Measurements from ENCODE around the gene CLVS2. TPM values are rescaled to one million over a fixed set of nuclear protein-coding genes. Genes with fewer than 3 reads are reported as not detected.

CLVS2 gene
- total and polyA plus RNA-seq, 4 donors = 0.20 TPM; not detected in 3

DNA sequence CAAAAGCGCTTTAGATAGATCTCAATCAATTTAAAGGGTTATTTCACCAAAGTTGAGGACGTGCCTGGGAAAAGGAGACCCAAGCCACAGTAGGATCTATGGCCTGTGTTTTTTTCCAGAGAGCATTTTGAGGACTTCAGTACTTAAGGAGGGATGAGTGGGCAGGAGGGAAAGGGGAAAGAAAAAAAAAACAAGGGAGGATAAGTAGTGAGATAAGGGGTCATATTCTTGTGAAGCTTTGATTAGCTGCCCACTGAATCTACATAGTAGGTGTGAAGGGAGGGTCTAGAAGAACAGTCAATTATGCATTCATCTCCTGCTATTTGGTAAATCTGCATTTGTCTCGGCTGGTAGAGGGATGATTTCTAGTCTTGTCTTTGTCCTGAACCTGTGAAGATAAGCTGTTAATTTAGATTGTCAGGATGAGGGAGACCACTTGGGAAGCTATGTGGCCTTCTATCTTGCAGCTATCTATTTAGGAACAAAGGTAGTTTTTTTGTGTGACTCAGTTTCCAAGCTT is 48.4 kb downstream of the CLVS2 start:
- Histone ChIP-seq H3K4me3 (no peak overlapping the region), H3K9ac (ENCODE audit: insufficient read depth in 1 of 2, low read length in 2 of 2) (no peak overlapping the region), H3K27me3 (ENCODE audit: control insufficient read depth in 3 of 3, insufficient read depth in 3 of 3, low read length in 2 of 3) (no peaks in the 10 kb centered on the region), H3K27ac (ENCODE audit: low read depth in 1 of 2, low read length in 1 of 2) (no peak overlapping the region), H3K9me3 (ENCODE audit: control insufficient read depth in 4 of 4, insufficient read depth in 3 of 4, low read length in 3 of 4) (no peaks in the 10 kb centered on the region), H3K4me1 (ENCODE audit: control insufficient read depth in 5 of 5, insufficient read depth in 5 of 5, low read length in 5 of 5) (no peaks in the 10 kb centered on the region), H3K36me3 (ENCODE audit: control insufficient read depth in 4 of 4, insufficient read depth in 4 of 4, low read length in 4 of 4) (no peaks in the 10 kb centered on the region)
- TF ChIP-seq, protein P1, sequence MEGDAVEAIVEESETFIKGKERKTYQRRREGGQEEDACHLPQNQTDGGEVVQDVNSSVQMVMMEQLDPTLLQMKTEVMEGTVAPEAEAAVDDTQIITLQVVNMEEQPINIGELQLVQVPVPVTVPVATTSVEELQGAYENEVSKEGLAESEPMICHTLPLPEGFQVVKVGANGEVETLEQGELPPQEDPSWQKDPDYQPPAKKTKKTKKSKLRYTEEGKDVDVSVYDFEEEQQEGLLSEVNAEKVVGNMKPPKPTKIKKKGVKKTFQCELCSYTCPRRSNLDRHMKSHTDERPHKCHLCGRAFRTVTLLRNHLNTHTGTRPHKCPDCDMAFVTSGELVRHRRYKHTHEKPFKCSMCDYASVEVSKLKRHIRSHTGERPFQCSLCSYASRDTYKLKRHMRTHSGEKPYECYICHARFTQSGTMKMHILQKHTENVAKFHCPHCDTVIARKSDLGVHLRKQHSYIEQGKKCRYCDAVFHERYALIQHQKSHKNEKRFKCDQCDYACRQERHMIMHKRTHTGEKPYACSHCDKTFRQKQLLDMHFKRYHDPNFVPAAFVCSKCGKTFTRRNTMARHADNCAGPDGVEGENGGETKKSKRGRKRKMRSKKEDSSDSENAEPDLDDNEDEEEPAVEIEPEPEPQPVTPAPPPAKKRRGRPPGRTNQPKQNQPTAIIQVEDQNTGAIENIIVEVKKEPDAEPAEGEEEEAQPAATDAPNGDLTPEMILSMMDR (IDR thresholded peaks at IDR 0.05; ENCODE audit: control extremely low read depth, extremely low read depth) = no peak
- no peak for ATAC-seq (ENCODE audit: insufficient read depth, low FRiP score)
- WGBS, 2 donors = 74 to 76% methylated on average over 3 of the region's 3 CpGs
- no peak for DNase-seq

DNA sequence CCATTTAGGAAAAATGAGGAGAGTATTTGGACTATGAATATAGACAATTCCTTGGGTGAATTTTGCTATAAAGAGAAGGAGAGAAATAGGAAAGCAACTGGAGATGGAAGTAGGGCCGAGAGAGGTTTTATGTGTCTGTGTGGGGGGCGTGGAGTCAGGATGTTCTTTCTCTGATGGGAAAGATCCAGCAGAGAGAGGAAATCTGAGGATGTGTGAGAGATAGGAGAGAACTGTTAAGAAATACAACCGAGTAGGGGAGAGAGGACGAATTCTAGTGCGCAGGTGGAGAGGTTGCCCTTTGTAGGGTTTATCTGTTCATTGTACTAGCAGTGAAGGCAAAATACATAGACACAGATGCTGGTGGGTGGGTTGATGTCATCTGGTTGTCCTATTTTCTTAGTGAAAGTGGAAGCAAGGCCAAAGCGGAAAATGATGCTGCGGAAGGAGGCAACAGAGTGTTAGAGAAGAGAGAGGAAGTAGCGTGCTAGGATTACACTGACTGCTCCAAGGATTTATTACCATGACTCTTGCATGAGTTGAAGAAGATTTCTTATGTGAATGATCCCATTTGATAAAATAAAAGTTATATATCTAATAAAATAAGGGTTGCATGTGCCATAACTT is 57.7 kb downstream of the CLVS2 start:
- H3K27me3 ChIP-seq (ENCODE audit: control insufficient read depth in 3 of 3, insufficient read depth in 3 of 3, low read length in 2 of 3) = no peaks in the 10 kb centered on the region
- H3K9me3 ChIP-seq (ENCODE audit: control insufficient read depth in 4 of 4, insufficient read depth in 3 of 4, low read length in 3 of 4) = no peaks in the 10 kb centered on the region
- DNase-seq (no peak), ATAC-seq (ENCODE audit: insufficient read depth, low FRiP score) (no peak)
- H3K36me3 ChIP-seq (ENCODE audit: control insufficient read depth in 4 of 4, insufficient read depth in 4 of 4, low read length in 4 of 4) = no peaks in the 10 kb centered on the region
- WGBS, 2 donors = 79 to 82% methylated on average over 8 of the region's 8 CpGs
- H3K4me3 ChIP-seq = no peak overlapping the region
- no peaks in the 10 kb centered on the region for H3K4me1 ChIP-seq (ENCODE audit: control insufficient read depth in 5 of 5, insufficient read depth in 5 of 5, low read length in 5 of 5)
- TF ChIP-seq, protein P1 (IDR thresholded peaks at IDR 0.05; ENCODE audit: control extremely low read depth, extremely low read depth) = no peak
- H3K27ac ChIP-seq (ENCODE audit: low read depth in 1 of 2, low read length in 1 of 2) = no peak overlapping the region
- H3K9ac ChIP-seq (ENCODE audit: insufficient read depth in 1 of 2, low read length in 2 of 2) = no peak overlapping the region

DNA sequence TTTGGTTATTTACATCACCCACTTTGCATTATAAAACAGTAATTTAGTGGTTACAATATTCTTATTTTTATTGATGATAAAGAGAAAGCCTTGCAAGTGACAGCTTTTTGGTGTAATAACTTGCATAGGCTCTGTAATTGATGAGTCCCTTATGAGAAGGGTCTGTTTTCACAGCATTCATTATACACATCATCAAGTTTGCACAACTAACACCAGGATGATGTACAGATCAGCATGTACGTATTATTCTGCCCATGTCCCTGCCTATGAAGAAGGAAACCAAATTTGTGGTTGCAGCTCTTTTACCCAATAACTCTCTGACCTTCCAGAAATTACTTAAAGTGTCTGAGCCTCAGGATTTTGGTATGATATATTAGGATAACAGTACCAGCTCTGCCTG is 59.2 kb downstream of the CLVS2 start:
- H3K4me1 ChIP-seq (ENCODE audit: control insufficient read depth in 5 of 5, insufficient read depth in 5 of 5, low read length in 5 of 5) = no peaks in the 10 kb centered on the region
- TF ChIP-seq, protein P1 (IDR thresholded peaks at IDR 0.05; ENCODE audit: control extremely low read depth, extremely low read depth) = no peak
- H3K4me3 ChIP-seq = no peak overlapping the region
- 70 to 81% methylated on average over 1 of the region's 1 CpG for WGBS, 2 donors
- H3K9ac ChIP-seq (ENCODE audit: insufficient read depth in 1 of 2, low read length in 2 of 2) = no peak overlapping the region
- H3K36me3 ChIP-seq (ENCODE audit: control insufficient read depth in 4 of 4, insufficient read depth in 4 of 4, low read length in 4 of 4) = no peaks in the 10 kb centered on the region
- no peaks in the 10 kb centered on the region for H3K27me3 ChIP-seq (ENCODE audit: control insufficient read depth in 3 of 3, insufficient read depth in 3 of 3, low read length in 2 of 3)
- DNase-seq = no peak
- no peak overlapping the region for H3K27ac ChIP-seq (ENCODE audit: low read depth in 1 of 2, low read length in 1 of 2)
- ATAC-seq (ENCODE audit: insufficient read depth, low FRiP score) = no peak
- no peaks in the 10 kb centered on the region for H3K9me3 ChIP-seq (ENCODE audit: control insufficient read depth in 4 of 4, insufficient read depth in 3 of 4, low read length in 3 of 4)

DNA sequence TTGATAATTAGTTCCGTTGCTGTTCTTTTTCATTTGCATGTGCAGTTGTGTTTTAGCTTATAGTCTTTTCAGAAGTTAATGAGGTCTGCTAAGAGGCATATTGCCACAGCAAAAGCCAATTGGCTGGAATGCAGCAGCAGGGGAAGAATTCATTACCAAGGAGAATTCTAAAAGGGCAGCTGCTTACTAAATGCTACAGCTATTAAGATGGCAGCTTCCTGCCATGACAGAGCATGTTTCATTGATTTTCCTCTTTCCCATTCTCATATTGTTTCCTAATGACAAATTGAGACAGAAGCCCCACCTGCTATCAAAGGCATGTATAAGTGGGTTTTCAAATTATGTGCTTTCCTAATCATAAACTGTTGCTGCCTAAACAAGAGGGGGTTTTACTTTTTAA is 66.6 kb downstream of the CLVS2 start:
- Histone ChIP-seq H3K4me3 (no peak overlapping the region), H3K9me3 (ENCODE audit: control insufficient read depth in 4 of 4, insufficient read depth in 3 of 4, low read length in 3 of 4) (no peaks in the 10 kb centered on the region), H3K36me3 (ENCODE audit: control insufficient read depth in 4 of 4, insufficient read depth in 4 of 4, low read length in 4 of 4) (no peaks in the 10 kb centered on the region), H3K27ac (ENCODE audit: low read depth in 1 of 2, low read length in 1 of 2) (no peak overlapping the region), H3K9ac (ENCODE audit: insufficient read depth in 1 of 2, low read length in 2 of 2) (no peak overlapping the region), H3K27me3 (ENCODE audit: control insufficient read depth in 3 of 3, insufficient read depth in 3 of 3, low read length in 2 of 3) (no peaks in the 10 kb centered on the region), H3K4me1 (ENCODE audit: control insufficient read depth in 5 of 5, insufficient read depth in 5 of 5, low read length in 5 of 5) (no peaks in the 10 kb centered on the region)
- ATAC-seq (ENCODE audit: insufficient read depth, low FRiP score) = no peak
- no peak for DNase-seq
- TF ChIP-seq, protein P1 (IDR thresholded peaks at IDR 0.05; ENCODE audit: control extremely low read depth, extremely low read depth) = no peak
- 64 to 67% methylated on average over 1 of the region's 1 CpG for WGBS, 2 donors

Measured in lung (tissue), 12 donors.